GM04503 (cell line): ENCODE results near the gene BRF1.

Experiments
- DNase-seq: peaks from one replicate; pipeline ENCODE4 v3.0.0-alpha.2; 2012; ENCODE audit warnings: low read depth

Gene BRF1

DNA sequence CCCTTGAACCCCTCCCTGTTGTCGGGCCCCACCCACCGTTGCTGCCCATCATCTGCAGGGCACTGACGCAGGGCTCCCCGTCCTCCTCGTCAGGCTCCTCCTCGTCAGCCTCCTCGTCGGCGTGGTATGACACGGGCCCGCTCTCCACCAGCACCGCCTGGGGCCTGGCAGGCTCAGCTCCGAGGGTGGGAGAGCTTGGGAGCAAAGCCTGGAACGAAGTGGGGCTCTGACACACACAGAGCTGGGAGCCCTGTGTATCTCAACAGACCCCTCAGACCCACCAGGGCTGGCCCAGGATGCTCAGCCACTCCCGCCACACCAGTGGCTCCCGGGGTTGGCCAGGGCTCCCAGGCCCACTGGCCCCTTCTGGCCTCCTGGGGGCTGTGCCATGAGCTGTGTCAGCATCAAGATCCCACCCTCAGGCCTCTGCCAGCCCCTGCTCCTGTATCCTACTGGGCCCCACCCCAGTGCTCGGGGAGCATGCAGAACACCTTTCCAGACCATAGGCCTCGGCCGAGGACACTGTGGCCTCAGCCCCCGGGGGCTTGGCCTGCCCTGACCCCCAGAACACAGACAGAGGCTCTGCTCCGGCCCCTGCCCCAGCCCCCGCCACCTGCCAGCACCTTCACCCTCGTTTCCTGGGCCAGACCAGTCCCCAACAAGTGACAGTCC is 89.6 kb downstream of the BRF1 start:
- DNase-seq: no peak

DNA sequence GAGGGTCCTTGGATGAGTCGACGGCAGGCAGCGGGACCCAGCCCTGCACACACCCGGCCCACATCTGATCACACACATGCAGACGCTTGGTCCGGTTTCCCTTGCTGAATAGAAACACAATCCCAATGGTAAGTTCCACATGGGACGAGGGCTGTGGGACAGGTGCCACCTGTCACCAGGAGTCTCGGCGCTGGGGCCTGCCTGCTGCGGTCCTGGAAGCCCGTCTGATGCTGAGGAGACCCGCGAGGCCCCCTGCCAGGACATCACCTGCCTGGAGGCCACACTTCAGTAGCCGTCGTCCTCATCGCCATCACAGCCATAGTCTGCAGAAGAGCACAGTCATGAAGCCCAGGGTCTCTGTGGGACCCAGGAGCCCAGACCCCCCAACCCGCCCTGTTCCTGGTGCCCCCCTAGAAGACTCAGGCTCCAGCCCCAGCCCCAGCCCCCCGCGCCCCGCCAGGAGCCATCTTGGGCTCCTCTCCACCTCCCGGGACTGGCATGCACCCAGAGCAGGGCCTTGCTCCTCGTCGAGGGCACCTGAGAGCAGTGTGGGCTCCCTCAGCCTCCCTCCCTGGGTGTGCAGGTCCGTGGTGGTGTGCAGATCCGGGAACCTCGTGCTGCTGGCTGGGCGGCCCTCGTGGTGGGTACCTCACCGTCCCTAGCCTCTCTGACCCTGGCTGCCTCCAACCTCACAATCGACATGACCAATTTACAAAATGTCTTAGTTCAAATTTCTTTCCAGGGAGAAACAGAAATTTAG is 90.4 kb downstream of the BRF1 start:
- no peak for DNase-seq

DNA sequence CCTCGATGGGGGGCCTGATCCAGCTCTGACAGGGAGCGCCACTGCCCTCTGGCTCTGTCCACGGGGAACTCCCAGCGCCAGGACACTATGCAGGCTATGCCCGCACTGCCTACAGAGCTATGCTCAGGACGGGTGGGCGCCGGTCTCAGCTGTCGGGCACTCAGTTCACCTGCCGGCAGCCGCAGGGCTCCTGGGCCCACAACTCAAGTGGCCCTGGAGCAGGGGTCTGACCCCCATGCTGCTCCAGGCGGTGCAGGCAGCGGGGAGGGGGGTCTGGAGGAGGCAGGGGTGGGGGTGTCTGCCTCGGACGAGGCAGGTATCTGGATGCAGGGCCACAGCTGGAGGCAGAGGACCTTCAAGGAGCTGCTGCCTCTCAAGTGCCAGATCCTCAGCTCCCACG is 91.2 kb downstream of the BRF1 start:
- no peak for DNase-seq

DNA sequence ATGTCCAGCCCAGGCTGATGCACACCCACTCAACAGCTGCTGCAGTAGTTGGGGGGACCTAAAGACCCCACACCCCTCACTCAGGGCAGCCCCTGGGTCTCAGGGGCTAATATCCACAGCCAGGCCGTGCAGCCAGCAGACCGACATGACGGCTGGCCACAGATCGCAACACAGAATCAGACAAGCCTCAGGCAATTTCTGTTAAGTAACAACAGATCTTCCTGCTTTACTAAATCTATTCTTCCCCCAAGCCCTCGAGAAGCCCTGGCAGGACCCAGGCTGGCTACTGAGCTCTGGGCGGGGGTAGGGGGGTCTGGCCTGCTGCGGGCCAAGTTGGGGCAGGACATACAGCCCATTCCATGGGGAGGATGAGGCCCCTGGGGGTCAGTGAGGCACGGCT is 91.7 kb downstream of the BRF1 start:
- DNase-seq: no peak

GRCh38 chr14:105208738-105209075 is 92.1 kb downstream of the BRF1 start:
- no peak for DNase-seq

DNA sequence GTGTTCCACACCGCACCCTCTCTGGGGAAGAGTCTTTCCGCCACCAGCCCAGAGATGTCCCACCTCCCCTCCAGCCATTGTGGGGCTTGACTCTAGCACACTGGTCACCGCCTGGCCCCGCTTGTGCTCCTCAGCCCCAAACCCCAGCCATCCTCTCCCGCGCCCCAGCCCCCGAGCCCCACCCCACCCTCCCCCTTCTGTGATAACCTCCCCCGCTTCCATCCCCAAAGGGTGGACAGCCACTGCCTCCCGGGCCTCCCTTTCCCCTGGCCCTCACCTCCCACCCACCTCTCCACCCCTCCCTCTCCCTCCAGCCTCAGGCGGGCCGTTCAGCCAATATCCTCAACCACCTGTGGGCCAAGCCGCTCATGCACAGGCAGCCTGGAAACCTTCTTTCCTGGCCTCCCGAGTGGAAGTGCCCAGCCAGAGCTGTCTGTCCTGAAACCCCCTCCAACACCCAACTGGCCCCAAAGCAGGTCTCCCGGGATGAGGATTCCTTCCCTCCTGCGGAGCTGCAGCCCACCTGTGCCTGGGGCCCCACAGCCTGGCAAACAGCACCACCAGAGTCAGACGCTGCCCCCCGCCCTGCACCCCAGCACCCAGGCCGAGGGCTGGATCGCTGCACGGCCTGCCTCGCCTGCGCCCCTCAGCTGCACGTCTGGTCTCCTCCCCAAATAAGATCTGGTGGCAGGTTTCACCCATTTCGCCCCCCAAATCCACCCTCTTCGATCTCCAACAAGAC is 92.6 kb downstream of the BRF1 start:
- no peak for DNase-seq

DNA sequence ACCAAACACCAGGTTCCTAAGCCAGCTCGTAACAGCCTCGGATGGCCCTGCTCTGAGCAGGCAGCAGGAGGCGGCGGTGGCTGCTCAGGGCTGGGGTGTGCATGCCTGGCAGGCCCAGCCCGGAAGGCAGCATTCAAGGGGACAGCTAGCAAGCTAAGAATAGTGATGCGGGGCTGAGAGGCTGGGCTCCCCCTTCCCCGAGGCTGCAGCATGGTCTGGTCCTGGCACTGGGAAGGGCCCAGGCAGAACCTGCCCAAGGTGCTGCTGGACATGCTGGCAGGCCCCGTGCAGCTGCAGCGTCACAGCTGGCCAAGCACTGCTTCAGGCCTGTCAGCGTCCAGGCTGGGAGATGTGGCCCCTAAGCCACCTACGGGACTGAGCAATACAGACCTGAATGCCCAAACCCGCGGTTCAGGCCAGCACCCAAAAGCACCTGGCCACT is 93.3 kb downstream of the BRF1 start:
- DNase-seq: no peak

- no peak for DNase-seq
Observed at GRCh38 chr14:105206873-105207272, 93.9 kb downstream of the BRF1 start.

- DNase-seq: no peak
Observed at GRCh38 chr14:105205673-105206208, 95.1 kb downstream of the BRF1 start.

DNA sequence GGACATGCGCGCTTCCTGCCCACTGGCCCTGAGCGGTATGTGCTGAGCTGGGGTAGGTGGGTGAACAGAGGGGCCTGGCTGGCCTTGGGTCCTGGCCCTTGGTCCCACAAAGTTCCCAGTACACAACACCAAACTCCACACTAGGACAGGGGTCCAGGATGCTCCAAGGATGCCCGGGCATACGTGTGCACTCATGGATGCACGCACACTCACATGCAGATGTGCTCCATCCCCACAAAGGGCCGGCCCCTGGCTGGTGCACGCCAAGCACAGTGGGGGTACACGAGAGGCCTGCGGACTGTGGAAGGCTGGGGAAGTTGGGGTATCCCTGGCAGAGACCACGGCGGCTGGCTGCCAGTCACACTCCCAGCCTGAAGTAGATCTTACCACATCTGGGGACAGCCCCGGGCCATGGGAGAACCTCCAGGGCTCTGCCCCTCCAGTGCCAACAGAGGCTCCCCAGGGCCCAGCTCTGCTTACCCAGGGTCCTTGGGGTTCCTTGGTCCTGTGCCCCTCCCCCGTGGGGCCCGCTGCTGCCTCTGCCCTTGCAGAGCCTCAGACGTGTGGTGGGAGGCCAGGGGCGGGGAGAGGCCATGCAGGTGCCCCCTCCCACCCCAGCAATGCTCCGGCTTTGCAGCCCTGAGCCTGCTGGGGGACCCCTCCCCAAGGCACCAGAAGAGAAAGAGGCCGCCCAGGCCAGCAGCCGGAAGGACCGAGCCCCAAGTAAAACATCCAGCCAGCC is 95.7 kb downstream of the BRF1 start:
- DNase-seq: no peak

- DNase-seq: no peak
Observed at GRCh38 chr14:105204206-105204930, 96.4 kb downstream of the BRF1 start.

GRCh38 chr14:105203701-105204100 is 97.1 kb downstream of the BRF1 start:
- DNase-seq: no peak

DNA sequence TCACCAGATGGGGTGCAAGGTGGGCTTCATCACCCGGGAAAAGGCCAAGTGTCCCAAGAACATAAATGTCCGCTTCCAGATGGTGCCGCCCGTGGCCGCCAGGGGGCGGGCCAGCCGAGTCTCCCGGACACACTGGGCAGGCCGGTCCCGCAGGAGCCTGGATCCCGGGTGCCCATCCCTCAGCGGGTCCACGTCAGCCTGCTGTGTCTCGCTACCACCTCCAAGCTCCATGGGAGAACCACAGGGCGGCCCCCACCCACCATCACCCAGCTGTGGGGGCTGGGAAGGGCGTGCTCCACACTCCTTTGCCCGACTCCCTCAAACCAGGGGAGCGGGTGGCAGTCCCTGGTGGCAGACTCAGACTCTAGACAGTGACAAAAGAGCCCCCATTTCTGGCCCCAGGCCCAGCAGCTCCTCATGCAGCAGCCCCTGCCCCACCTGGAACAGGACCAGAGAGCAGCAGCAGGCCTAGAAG is 97.7 kb downstream of the BRF1 start:
- no peak for DNase-seq

- no peak for DNase-seq
Observed at GRCh38 chr14:105201925-105202513, 98.8 kb downstream of the BRF1 start.

DNA sequence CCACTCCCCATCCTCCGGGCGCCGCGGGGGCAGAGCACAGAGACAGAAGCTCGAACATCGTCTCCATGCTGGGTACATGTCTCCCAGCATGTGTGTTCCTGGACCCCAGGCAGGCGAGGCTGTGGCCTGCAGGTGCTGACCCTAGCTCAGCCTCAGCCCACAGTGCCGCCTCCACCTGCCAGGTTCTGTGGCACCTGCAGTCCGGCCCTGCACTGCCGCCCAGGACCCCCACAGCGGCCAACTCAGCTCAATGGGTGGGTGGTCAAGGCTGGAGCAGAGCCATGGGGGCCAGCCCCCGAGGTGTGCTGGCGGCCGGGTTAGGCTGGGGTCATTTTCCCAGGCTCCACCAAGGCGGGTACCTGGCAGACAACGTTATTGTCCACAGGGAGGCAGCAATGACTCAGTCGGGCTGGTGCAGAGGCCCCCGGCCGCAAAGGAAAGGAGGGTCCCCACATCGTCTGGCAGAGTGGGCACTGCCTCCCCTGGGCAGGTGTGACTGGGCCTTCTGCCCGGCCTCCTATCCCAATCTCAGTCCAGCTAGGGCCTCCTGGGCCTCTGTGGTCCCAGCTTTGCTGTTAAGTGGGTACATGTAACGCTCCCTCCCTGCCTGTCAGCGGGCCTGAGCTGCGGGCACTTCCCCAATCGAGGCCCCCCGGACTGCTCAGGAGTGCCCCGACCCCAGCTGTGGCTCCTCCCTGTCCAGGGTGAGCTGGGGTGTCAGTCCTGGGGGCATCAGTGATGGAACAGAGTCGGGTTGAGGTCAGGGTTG is 99.5 kb downstream of the BRF1 start:
- no peak for DNase-seq

GRCh38 chr14:105200641-105201040 is 100.2 kb downstream of the BRF1 start:
- DNase-seq: no peak

- DNase-seq: no peak
Observed at GRCh38 chr14:105200074-105200473, 100.7 kb downstream of the BRF1 start.

- DNase-seq: no peak
Observed at GRCh38 chr14:105199093-105199492, 101.7 kb downstream of the BRF1 start.

GRCh38 chr14:105198588-105198987 is 102.2 kb downstream of the BRF1 start:
- no peak for DNase-seq

DNA sequence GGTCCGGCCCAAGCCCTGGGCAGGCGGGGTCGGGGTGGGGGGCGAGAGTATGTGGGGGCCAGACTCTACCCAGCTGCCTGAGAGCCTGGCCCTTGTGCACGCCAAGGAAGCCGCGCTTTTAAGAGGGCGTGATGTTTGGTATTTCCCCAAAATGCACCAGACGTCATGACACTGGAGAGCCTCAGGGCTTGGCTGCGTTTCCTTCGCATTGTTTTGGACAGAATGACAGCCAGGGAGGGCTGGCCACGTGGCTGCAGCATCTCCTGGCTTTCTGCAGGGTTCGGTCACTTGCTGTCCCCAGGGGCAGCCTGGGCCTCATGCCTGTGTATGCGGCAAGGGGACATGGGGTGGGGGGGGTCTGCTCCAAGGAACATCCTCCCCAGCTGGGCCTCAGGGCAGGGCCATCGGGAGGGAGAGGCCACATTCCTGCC is 103.6 kb downstream of the BRF1 start:
- DNase-seq: peak; percentile 30
